GM18507 (cell line): Measurements from ENCODE around the gene KRT2.

Source experiments
- DNase-seq: peaks from one replicate; pipeline ENCODE4 v3.0.0; 2011; ENCODE audit warnings: low read depth; ENCODE audit not compliant: insufficient read length; ENCODE audit errors: extremely low spot score
- FAIRE-seq: peaks from 2 replicates; lab custom pipeline; 2011; peaks lifted over from hg19 to GRCh38; lab: Jason Lieb, UNC

Gene KRT2

GRCh38 chr12:52651726-52652261 lies at the start of gene KRT2:
TSS of gene KRT2 (minus strand) at chr12:52652211. CDS start at chr12:52652142, 69 bp downstream.
- DNase-seq (no peak), FAIRE-seq (no peak)

- FAIRE-seq: no peak
- no peak for DNase-seq
Observed at GRCh38 chr12:52701281-52701680, 49.3 kb upstream of the KRT2 start.

GRCh38 chr12:52699960-52700359 lies 47.9 kb upstream of the KRT2 start:
- DNase-seq (no peak), FAIRE-seq (no peak)

GRCh38 chr12:52699373-52699772 lies 47.4 kb upstream of the KRT2 start:
- DNase-seq (no peak), FAIRE-seq (no peak)

- no peak for FAIRE-seq
- DNase-seq: no peak
Observed at GRCh38 chr12:52698651-52699340, 46.8 kb upstream of the KRT2 start.

GRCh38 chr12:52697058-52697582 lies 45.1 kb upstream of the KRT2 start:
- FAIRE-seq (no peak), DNase-seq (no peak)

- FAIRE-seq (no peak), DNase-seq (no peak)
Observed at GRCh38 chr12:52696588-52696987, 44.6 kb upstream of the KRT2 start.

- DNase-seq: no peak
- FAIRE-seq: no peak
Observed at GRCh38 chr12:52695039-52695438, 43.0 kb upstream of the KRT2 start.

GRCh38 chr12:52694151-52694550 lies 42.1 kb upstream of the KRT2 start:
- DNase-seq (no peak), FAIRE-seq (no peak)

- FAIRE-seq: no peak
- DNase-seq: no peak
Observed at GRCh38 chr12:52693261-52693660, 41.2 kb upstream of the KRT2 start.

- DNase-seq: no peak
- no peak for FAIRE-seq
Observed at GRCh38 chr12:52692254-52692653, 40.2 kb upstream of the KRT2 start.

GRCh38 chr12:52691841-52692150 lies 39.8 kb upstream of the KRT2 start:
- no peak for FAIRE-seq
- DNase-seq: no peak

GRCh38 chr12:52691076-52691840 lies 39.2 kb upstream of the KRT2 start:
- no peak for DNase-seq
- FAIRE-seq: no peak

GRCh38 chr12:52690351-52691075 lies 38.5 kb upstream of the KRT2 start:
- FAIRE-seq (no peak), DNase-seq (no peak)

- no peak for FAIRE-seq
- no peak for DNase-seq
Observed at GRCh38 chr12:52689936-52690335, 37.9 kb upstream of the KRT2 start.

- no peak for DNase-seq
- no peak for FAIRE-seq
Observed at GRCh38 chr12:52689239-52689638, 37.2 kb upstream of the KRT2 start.

- no peak for DNase-seq
- FAIRE-seq: no peak
Observed at GRCh38 chr12:52688481-52688880, 36.5 kb upstream of the KRT2 start.

GRCh38 chr12:52687497-52688385 lies 35.7 kb upstream of the KRT2 start:
- FAIRE-seq (no peak), DNase-seq (no peak)

GRCh38 chr12:52686756-52687487 lies 34.9 kb upstream of the KRT2 start:
- DNase-seq (no peak), FAIRE-seq (no peak)
